ENCODE data around the gene TMEM203. TPM values are rescaled to one million over a fixed set of nuclear protein-coding genes. Genes with fewer than 3 reads are reported as not detected.

TMEM203 gene
- total RNA-seq, 2 experiments from 2014 or later, result 34.6 to 36.6 TPM

DNA sequence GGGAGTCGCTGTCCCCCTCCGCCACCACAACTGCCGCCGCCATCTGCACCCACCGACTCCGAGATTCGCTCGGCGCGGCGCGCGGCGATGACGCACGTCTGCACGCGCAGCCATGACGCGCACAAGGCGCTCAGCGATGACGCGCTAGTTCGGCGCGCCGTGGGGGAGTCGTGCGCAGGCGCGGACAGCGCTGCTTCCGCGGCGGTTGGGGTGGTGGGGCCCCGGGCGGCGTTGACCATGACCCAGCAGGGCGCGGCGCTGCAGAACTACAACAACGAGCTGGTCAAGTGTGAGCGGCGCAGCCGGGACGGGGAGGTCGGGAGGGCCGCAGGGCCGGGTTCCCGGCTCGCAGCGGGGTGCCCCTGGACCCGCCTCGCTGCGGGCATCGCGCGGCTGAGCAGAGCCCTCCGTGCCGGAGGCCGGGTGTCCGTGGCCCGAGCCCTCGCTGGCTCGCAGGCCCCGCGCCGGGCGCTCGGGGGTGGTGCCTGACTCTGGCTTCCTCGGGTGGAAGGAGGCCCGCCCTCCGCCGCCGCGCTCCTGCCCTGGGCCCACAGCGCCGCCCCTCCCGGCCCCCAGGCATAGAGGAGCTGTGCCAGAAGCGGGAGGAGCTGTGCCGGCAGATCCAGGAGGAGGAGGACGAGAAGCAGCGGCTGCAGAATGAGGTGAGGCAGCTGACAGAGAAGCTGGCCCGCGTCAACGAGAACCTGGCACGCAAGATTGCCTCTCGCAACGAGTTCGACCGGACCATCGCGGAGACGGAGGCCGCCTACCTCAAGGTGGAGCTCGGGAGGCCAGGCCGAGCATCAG is 16.8 kb downstream of the TMEM203 start, which contains the start of the genes ANAPC2 and SSNA1:
ANAPC2 (minus strand) TSS at position 71 of the 807 bp plus-strand sequence; CDS start at position 43, 28 bp downstream.
SSNA1 (plus strand) TSS at position 187 of the 807 bp plus-strand sequence; CDS start at position 238, 51 bp downstream.
- ChIA-PET CTCF (interaction anchor here (0.7 to 3.4 kb wide), 22 partner anchors 10 to 153 kb away, joined by 3 to 23 read pairs (median 4); partner anchors contain the start of genes CYSRT1, MAN1B1, RNF208 and RNF224), POLR2A (interaction anchor here (0.6 to 3.2 kb wide), 25 partner anchors 8 to 119 kb away, joined by 3 to 28 read pairs (median 4); partner anchors contain the start of genes CYSRT1, LRRC26, MAN1B1 and RNF208)
- no peaks in the 10 kb centered on the region for H3K9me3 Mint-ChIP-seq (ENCODE audit: insufficient read depth)
- no peaks in the 10 kb centered on the region for H3K27me3 Mint-ChIP-seq (ENCODE audit: low read depth)
- H3K4me1 Mint-ChIP-seq (ENCODE audit: low read depth), result peaks cover 42% of the 10 kb centered on the region
- peak within 1 kb of the TSS; percentile 97 for H3K4me3 Mint-ChIP-seq
- DNase-seq (peak; percentile 93), ATAC-seq (peak; percentile 81)
- peak within 1 kb of the TSS; percentile 97 for H3K27ac Mint-ChIP-seq
- H3K36me3 Mint-ChIP-seq (ENCODE audit: low read depth), result peaks cover 12% of the 10 kb centered on the region

GRCh38 chr9:137188086-137188489 is 17.4 kb downstream of the TMEM203 start:
- DNase-seq (no peak), ATAC-seq (no peak)
- Mint-ChIP-seq H3K4me1 (ENCODE audit: low read depth) (peaks cover 42% of the 10 kb centered on the region), H3K27ac (peak overlapping the region; percentile 96), H3K4me3 (peak overlapping the region; percentile 90), H3K27me3 (ENCODE audit: low read depth) (no peaks in the 10 kb centered on the region), H3K9me3 (ENCODE audit: insufficient read depth) (no peaks in the 10 kb centered on the region), H3K36me3 (ENCODE audit: low read depth) (peaks cover 16% of the 10 kb centered on the region)
- POLR2A ChIA-PET, result interaction anchor here (0.7 to 3.2 kb wide), 13 partner anchors 10 to 244 kb away, joined by 3 to 28 read pairs (median 4); partner anchors contain the start of genes CYSRT1, RNF208, SAPCD2 and TPRN
- CTCF ChIA-PET, result interaction anchor here (1.2 to 3.4 kb wide), 12 partner anchors 10 to 120 kb away, joined by 3 to 23 read pairs (median 5); partner anchors contain the start of genes CYSRT1, RNF208, RNF224 and TPRN

- ATAC-seq, result no peak
- peak overlapping the region; percentile 90 for H3K4me3 Mint-ChIP-seq
These were observed 18.1 kb downstream of the TMEM203 start for GRCh38 chr9:137187386-137187785.

DNA sequence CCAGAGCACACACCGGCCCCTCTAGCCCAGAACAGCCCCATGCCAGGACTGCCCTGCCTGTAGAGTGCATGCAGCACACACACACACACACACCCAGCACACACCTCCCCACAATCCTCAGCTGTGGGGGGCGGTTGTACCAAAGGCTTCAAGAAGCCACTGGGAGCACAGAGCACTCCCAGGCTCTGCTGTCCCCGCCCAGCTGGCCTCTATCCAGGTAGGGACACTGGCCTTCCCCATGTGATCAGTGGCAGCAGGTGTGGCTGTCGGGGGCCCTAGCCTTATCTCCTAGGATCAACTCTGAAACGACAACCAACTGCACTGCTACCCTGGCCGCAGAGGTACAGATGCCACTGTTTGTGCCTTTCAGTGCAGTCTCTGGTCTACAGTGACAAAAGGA is 19.1 kb downstream of the TMEM203 start:
- Mint-ChIP-seq H3K9me3 (ENCODE audit: insufficient read depth) (no peaks in the 10 kb centered on the region), H3K4me3 (peak overlapping the region; percentile 90), H3K36me3 (ENCODE audit: low read depth) (peaks cover 20% of the 10 kb centered on the region), H3K27ac (peak overlapping the region; percentile 32), H3K4me1 (ENCODE audit: low read depth) (peaks cover 42% of the 10 kb centered on the region), H3K27me3 (ENCODE audit: low read depth) (no peaks in the 10 kb centered on the region)
- ATAC-seq, result no peak
- no peak for DNase-seq
- POLR2A ChIA-PET, result interaction anchor here (3.2 kb wide), 1 partner anchor 14 kb away, joined by 20 read pairs; the partner anchor contains the start of gene TPRN
- CTCF ChIA-PET, result interaction anchor here (1.7 kb wide), 1 partner anchor 50 kb away, joined by 4 read pairs; no protein-coding TSS in a partner anchor

More at GRCh38 chr9:137187386-137187785, 18.1 kb downstream of the TMEM203 start:
- Mint-ChIP-seq H3K27me3 (ENCODE audit: low read depth) (no peaks in the 10 kb centered on the region), H3K36me3 (ENCODE audit: low read depth) (peaks cover 16% of the 10 kb centered on the region), H3K27ac (peak overlapping the region; percentile 96), H3K4me1 (ENCODE audit: low read depth) (peaks cover 42% of the 10 kb centered on the region), H3K9me3 (ENCODE audit: insufficient read depth) (no peaks in the 10 kb centered on the region)
- POLR2A ChIA-PET, result interaction anchor here (0.7 to 3.2 kb wide), 12 partner anchors 11 to 243 kb away, joined by 3 to 28 read pairs (median 4); partner anchors contain the start of genes CYSRT1, RNF208, SAPCD2 and TPRN
- CTCF ChIA-PET, result interaction anchor here (1.2 to 3.4 kb wide), 6 partner anchors 11 to 119 kb away, joined by 3 to 23 read pairs (median 4); partner anchors contain the start of genes CYSRT1 and RNF224
- DNase-seq, result no peak

- Mint-ChIP-seq H3K4me1 (ENCODE audit: low read depth) (peaks cover 40% of the 10 kb centered on the region), H3K9me3 (ENCODE audit: insufficient read depth) (no peaks in the 10 kb centered on the region), H3K4me3 (no peak overlapping the region), H3K36me3 (ENCODE audit: low read depth) (peaks cover 20% of the 10 kb centered on the region), H3K27me3 (ENCODE audit: low read depth) (no peaks in the 10 kb centered on the region), H3K27ac (no peak overlapping the region)
- ATAC-seq (no peak), DNase-seq (no peak)
- ChIA-PET CTCF (no interaction called here), POLR2A (no interaction called here)
These were observed 19.5 kb downstream of the TMEM203 start for GRCh38 chr9:137185921-137186320.

DNA sequence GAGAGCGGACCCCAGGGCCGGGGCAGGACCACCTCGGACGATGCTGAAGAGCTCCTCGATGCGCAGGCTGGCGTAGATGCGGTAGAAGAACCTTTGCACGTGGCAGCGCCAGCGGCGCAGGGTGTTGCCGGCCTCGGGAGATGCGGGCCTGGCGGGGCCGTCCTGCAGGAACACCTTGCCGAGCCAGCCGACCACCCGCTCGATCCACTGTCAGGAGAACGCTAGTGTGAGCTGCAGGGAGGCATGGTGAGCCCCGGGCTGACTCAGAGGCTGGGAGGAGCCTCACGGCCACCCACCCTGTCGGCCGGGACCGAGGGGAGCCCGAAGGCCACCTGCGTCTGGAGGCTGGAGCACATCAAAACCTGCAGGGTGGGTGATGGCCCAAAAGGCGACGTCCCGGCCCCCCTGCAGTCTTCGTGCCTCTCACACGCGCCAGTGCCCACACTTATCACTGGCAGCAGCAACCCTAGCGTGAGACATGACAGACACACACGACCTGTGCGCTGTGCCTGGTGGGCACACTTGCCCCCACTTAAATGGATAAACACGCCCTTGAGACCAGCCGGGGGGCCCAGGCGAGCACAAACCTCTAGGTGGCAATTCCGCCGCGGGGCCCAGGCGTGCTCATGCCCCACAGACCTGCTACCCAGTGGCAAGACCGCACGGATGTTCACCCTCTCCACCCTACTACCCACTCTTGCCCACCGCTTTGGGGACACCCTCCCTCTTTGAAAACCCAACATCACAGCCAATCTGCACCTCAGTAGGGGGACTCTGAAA is 20.4 kb downstream of the TMEM203 start:
- Mint-ChIP-seq H3K4me3 (no peak overlapping the region), H3K4me1 (ENCODE audit: low read depth) (peaks cover 33% of the 10 kb centered on the region), H3K27me3 (ENCODE audit: low read depth) (no peaks in the 10 kb centered on the region), H3K9me3 (ENCODE audit: insufficient read depth) (no peaks in the 10 kb centered on the region), H3K27ac (no peak overlapping the region), H3K36me3 (ENCODE audit: low read depth) (peaks cover 20% of the 10 kb centered on the region)
- DNase-seq (no peak), ATAC-seq (no peak)
- POLR2A ChIA-PET, result no interaction called here
- CTCF ChIA-PET, result no interaction called here

DNA sequence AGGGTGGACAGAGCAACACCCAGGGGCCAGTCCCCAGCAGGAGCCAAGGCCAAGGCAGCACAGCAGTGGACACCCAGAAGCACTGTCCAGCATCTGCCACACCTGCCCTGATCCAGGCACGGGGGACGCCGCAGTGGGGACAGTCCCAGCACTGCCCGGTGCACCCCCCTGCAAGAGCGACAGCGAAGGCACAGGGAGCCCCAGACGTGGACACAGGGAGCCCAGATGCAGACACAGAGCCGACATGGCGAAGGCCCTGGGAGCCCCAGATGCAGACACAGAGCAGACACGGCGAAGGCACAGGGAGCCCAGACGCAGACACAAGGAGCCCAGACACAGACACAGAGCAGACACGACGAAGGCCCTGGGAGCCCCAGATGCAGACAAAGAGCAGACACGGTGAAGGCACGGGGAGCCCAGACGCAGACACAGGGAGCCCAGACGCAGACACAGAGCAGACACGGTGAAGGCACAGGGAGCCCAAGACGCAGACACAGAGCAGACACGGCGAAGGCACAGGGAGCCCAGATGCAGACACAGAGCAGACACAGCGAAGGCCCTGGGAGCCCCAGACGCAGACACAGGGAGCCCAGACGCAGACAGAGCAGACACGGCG is 21.4 kb downstream of the TMEM203 start:
- DNase-seq, result no peak
- ATAC-seq, result no peak
- ChIA-PET POLR2A (interaction anchor here (0.6 kb wide), 1 partner anchor 860 kb away, joined by 3 read pairs; no protein-coding TSS in a partner anchor), CTCF (no interaction called here)
- Mint-ChIP-seq H3K4me3 (no peak overlapping the region), H3K27me3 (ENCODE audit: low read depth) (no peaks in the 10 kb centered on the region), H3K36me3 (ENCODE audit: low read depth) (peaks cover 17% of the 10 kb centered on the region), H3K4me1 (ENCODE audit: low read depth) (peaks cover 25% of the 10 kb centered on the region), H3K9me3 (ENCODE audit: insufficient read depth) (no peaks in the 10 kb centered on the region), H3K27ac (no peak overlapping the region)

DNA sequence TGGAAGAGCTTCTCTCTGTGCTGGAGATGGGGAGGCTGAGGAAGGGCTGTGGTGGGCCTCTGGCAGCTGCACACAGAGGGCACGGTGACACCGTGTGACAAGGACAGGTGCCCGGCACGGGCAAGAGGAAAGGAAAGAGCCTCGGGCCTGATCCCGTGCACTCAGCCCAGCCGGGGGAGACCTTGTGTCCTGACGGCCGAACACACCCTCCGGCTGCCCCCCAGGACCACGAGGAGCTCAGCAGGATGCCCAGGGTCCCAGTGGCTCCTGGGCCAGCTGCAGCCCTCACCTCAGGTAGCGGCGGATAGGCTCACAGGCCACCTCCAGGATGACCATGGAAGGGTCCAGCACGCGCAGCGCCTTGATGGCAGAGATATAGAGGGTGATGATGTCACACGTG is 22.6 kb downstream of the TMEM203 start:
- CTCF ChIA-PET, result no interaction called here
- POLR2A ChIA-PET, result interaction anchor here (1.1 kb wide), 1 partner anchor 9 kb away, joined by 3 read pairs; no protein-coding TSS in a partner anchor
- Mint-ChIP-seq H3K4me3 (no peak overlapping the region), H3K9me3 (ENCODE audit: insufficient read depth) (no peaks in the 10 kb centered on the region), H3K27me3 (ENCODE audit: low read depth) (no peaks in the 10 kb centered on the region), H3K27ac (no peak overlapping the region), H3K36me3 (ENCODE audit: low read depth) (peaks cover 15% of the 10 kb centered on the region), H3K4me1 (ENCODE audit: low read depth) (peaks cover 23% of the 10 kb centered on the region)
- ATAC-seq, result no peak
- no peak for DNase-seq

DNA sequence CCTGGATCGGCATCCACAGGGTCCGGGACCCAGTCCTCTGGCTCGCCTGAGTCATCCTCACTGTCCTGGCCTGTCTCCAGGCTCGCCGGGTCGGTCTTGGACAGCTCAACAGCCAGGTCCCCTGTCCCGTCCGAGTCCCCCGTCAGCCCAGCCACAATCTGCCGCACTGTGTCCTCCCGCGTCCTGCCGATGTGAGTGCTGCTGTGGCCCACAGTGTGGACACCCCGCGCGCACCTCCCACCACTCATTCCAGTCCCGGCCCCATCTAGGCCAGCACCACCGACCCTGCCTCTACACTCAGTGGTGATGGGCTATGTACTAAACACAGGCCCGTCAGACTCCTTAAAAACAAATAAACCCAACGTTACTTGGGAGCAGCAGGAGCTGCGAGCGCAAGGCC is 23.8 kb downstream of the TMEM203 start:
- Mint-ChIP-seq H3K27ac (no peak overlapping the region), H3K4me3 (no peak overlapping the region), H3K27me3 (ENCODE audit: low read depth) (no peaks in the 10 kb centered on the region), H3K36me3 (ENCODE audit: low read depth) (peaks cover 16% of the 10 kb centered on the region), H3K4me1 (ENCODE audit: low read depth) (peaks cover 11% of the 10 kb centered on the region), H3K9me3 (ENCODE audit: insufficient read depth) (no peaks in the 10 kb centered on the region)
- CTCF ChIA-PET, result no interaction called here
- no peak for ATAC-seq
- no peak for DNase-seq
- POLR2A ChIA-PET, result no interaction called here

DNA sequence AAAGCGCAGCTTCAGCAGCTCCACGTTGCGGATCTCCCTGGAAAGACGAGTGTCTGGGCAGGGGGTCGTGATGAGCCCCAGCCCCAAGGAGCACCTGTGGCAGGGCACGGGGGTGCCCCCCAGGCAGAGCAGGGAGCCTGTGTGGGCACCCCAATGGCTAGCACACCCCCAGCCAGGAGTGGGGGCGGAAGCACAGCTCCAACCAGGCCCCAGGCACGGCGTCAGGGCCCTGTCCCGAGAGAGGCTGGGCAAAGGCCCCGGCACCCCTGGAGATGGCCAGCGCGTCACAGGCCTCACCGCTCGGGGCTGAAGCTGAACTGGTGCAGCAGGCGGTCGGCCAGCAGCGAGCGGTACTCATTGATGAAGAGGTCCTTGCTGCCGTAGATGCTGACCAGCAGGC is 25.0 kb downstream of the TMEM203 start:
- ATAC-seq (no peak), DNase-seq (no peak)
- H3K4me3 Mint-ChIP-seq, result no peak overlapping the region
- no peaks in the 10 kb centered on the region for H3K27me3 Mint-ChIP-seq (ENCODE audit: low read depth)
- ChIA-PET CTCF (no interaction called here), POLR2A (interaction anchor here (0.8 kb wide), 1 partner anchor 9 kb away, joined by 3 read pairs; the partner anchor contains the start of gene SSNA1)
- no peaks in the 10 kb centered on the region for H3K9me3 Mint-ChIP-seq (ENCODE audit: insufficient read depth)
- peaks cover 16% of the 10 kb centered on the region for H3K36me3 Mint-ChIP-seq (ENCODE audit: low read depth)
- no peak overlapping the region for H3K27ac Mint-ChIP-seq
- peaks cover 3% of the 10 kb centered on the region for H3K4me1 Mint-ChIP-seq (ENCODE audit: low read depth)

DNA sequence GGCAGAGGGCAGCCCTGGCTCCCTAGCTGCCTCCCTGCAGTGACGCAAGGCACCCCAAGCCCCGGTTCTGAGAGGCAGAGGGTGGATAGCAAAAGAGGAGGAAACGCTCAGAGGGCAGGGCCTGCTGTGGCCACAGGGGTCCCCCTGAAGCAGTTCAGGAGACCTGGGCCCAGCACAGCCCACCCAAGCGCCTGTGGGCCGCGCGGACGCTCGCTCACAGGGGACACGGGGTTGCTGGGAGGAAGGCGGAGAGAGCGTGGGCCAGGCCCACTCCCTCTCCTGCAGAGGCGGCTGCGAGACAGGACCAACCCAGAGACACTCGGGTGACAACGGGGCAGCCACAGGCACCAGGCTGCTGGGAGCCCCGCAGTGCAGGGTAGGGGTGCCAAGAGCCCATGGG is 25.7 kb downstream of the TMEM203 start:
- POLR2A ChIA-PET, result no interaction called here

More for the DNA sequence above, 25.7 kb downstream of the TMEM203 start:
- no peak for DNase-seq
- Mint-ChIP-seq H3K36me3 (ENCODE audit: low read depth) (peaks cover 16% of the 10 kb centered on the region), H3K4me3 (no peak overlapping the region), H3K4me1 (ENCODE audit: low read depth) (peaks cover 3% of the 10 kb centered on the region), H3K27me3 (ENCODE audit: low read depth) (no peaks in the 10 kb centered on the region), H3K9me3 (ENCODE audit: insufficient read depth) (no peaks in the 10 kb centered on the region), H3K27ac (no peak overlapping the region)
- CTCF ChIA-PET, result no interaction called here
- ATAC-seq, result no peak

Measured in activated CD8-positive, alpha-beta T cell treated with anti-CD3 and anti-CD28 coated beads, Interleukin-2, amount 10 ng/mL, durations not matched to agents 7 days and 5 days (primary cell).